SK-N-SH (cell line): Measurements from ENCODE around the gene INO80. TPM values are rescaled to one million over a fixed set of nuclear protein-coding genes. Genes with fewer than 3 reads are reported as not detected.

Experiments used
- CTCF ChIA-PET: fragments of 300-600, 350-600 bp; formaldehyde crosslinking; extraction: SDS; loops from one replicate; lab custom pipeline; 2021; lab: Yijun Ruan, JAX
- POLR2A ChIA-PET: fragments of 350-600 bp; sonication (Branson Sonifier 250); formaldehyde crosslinking; extraction: SDS; loops from one replicate; lab custom pipeline; 2020; ENCODE audit warnings: antibody characterized with exemption, inconsistent platforms; lab: Yijun Ruan, JAX
- DNase-seq: peaks from one replicate; pipeline ENCODE4 v3.0.0; 2012
- H2AFZ ChIP-seq: fragments of 200-600 bp; sonication (generic); 2 replicates; pipeline ENCODE4 v1.8.1; 2016; ENCODE audit warnings: antibody characterized with exemption, mild to moderate bottlenecking, low read depth
- H3F3A ChIP-seq: fragments of 200-600 bp; sonication (generic); replicated peaks from 2 replicates; pipeline ENCODE3; 2016; ENCODE audit warnings: antibody characterized with exemption, mild to moderate bottlenecking; ENCODE audit not compliant: insufficient read depth
- H3K27ac ChIP-seq, 2 experiments: fragments of 200-500 bp in 1 of 2; fragments of 200-600 bp in 1 of 2; sonication (Bioruptor generic) in 1 of 2; sonication (generic), shearing (Covaris generic) in 1 of 2; 2 replicates each; pipeline versions ENCODE4 v1.5.1 to v1.6.1; 2014 to 2016; ENCODE audit warnings: low read depth in 2 of 2, inconsistent platforms in 1 of 2, low read length in 1 of 2, mild to moderate bottlenecking in 1 of 2, mixed read lengths in 1 of 2
- H3K27me3 ChIP-seq: fragments of 200-600 bp; sonication (generic), shearing (Covaris generic); 2 replicates; pipeline ENCODE4 v1.6.1; 2016; ENCODE audit warnings: mixed run types; ENCODE audit not compliant: insufficient read depth
- H3K36me3 ChIP-seq, 2 experiments: fragments of 200-500 bp in 1 of 2; fragments of 200-600 bp in 1 of 2; sonication (Bioruptor generic) in 1 of 2; sonication (generic) in 1 of 2; replicated peaks in 1 of 2; 2 replicates each; pipeline versions ENCODE3 to v1.5.1; 2014 to 2016; ENCODE audit warnings: low read length in 1 of 2, mild to moderate bottlenecking in 1 of 2; ENCODE audit not compliant: insufficient read depth in 2 of 2, control insufficient read depth in 1 of 2
- H3K4me1 ChIP-seq, 2 experiments: fragments of 200-500 bp in 1 of 2; fragments of 200-600 bp in 1 of 2; sonication (Bioruptor generic) in 1 of 2; sonication (generic), shearing (Covaris generic) in 1 of 2; 2 replicates each; pipeline versions ENCODE4 v1.5.1 to v1.6.1; 2014 to 2016; ENCODE audit warnings: low read depth in 1 of 2, low read length in 1 of 2, mixed run types in 1 of 2; ENCODE audit not compliant: insufficient read depth in 2 of 2, control insufficient read depth in 1 of 2
- H3K4me2 ChIP-seq: fragments of 200-600 bp; sonication (generic), shearing (Covaris generic); 2 replicates; pipeline ENCODE4 v1.6.1; 2017; ENCODE audit warnings: mixed run types
- H3K4me3 ChIP-seq, 2 experiments: fragments of 200-500 bp in 1 of 2; fragments of 200-600 bp in 1 of 2; sonication (Bioruptor generic) in 1 of 2; sonication (generic), shearing (Covaris generic) in 1 of 2; 2 replicates each; pipeline versions ENCODE4 v1.5.1 to v1.8.1; 2014 to 2016; ENCODE audit warnings: low read depth in 2 of 2, inconsistent platforms in 1 of 2, low read length in 1 of 2, mild to moderate bottlenecking in 1 of 2, mixed read lengths in 1 of 2, moderate library complexity in 1 of 2
- H3K79me2 ChIP-seq: fragments of 200-600 bp; sonication (generic); 2 replicates; pipeline ENCODE4 v1.8.1; 2017; ENCODE audit warnings: mild to moderate bottlenecking; ENCODE audit not compliant: insufficient read depth
- H3K9ac ChIP-seq: fragments of 200-600 bp; sonication (generic); 2 replicates; pipeline ENCODE4 v1.6.1; 2017; ENCODE audit warnings: mixed run types
- H3K9me2 ChIP-seq: fragments of 200-600 bp; sonication (generic); 2 replicates; pipeline ENCODE4 v1.6.1; 2017; ENCODE audit warnings: mixed run types
- H3K9me3 ChIP-seq: fragments of 200-600 bp; sonication (generic); 2 replicates; pipeline ENCODE4 v1.6.1; 2017; ENCODE audit warnings: mixed run types, mild to moderate bottlenecking, moderate library complexity
- H4K20me1 ChIP-seq: fragments of 200-600 bp; sonication (generic); 2 replicates; pipeline ENCODE4 v1.6.1; 2017; ENCODE audit warnings: mild to moderate bottlenecking, mixed run types; ENCODE audit not compliant: insufficient read depth
- EZH2phosphoT487 ChIP-seq: fragments of 200-600 bp; sonication (generic); IDR thresholded peaks from 2 replicates; pipeline ENCODE4 v1.6.1; 2017; ENCODE audit warnings: low read depth, mixed run types, mild to moderate bottlenecking, antibody characterized with exemption, moderate library complexity, borderline replicate concordance
- JUND ChIP-seq: IDR thresholded peaks from 2 replicates; pipeline ENCODE4 v1.4.0; 2012
- NFIC ChIP-seq: IDR thresholded peaks from 2 replicates; pipeline ENCODE4 v1.4.0; 2012; ENCODE audit warnings: borderline replicate concordance
- RAD21 ChIP-seq: IDR thresholded peaks from 2 replicates; pipeline ENCODE4 v1.6.1; 2012; ENCODE audit warnings: mild to moderate bottlenecking, low read length
- RFX5 ChIP-seq: IDR thresholded peaks from 2 replicates; pipeline ENCODE4 v1.6.1; 2012; ENCODE audit warnings: mild to moderate bottlenecking, improper control_type of control experiment, low read length
- SIN3A ChIP-seq: IDR thresholded peaks from 2 replicates; pipeline ENCODE4 v1.6.1; 2012; ENCODE audit warnings: low read depth, mild to moderate bottlenecking, low read length, moderate library complexity, borderline replicate concordance
- SMC3 ChIP-seq: IDR thresholded peaks from 2 replicates; pipeline ENCODE4 v1.6.1; 2012; ENCODE audit warnings: low read depth, low read length, improper control_type of control experiment
- YY1 ChIP-seq: IDR thresholded peaks from 2 replicates; pipeline ENCODE4 v1.4.0; 2012; ENCODE audit warnings: low read depth, mild to moderate bottlenecking
- WGBS: methylation state at CpG from one replicate; pipeline ENCODE4 v1.1.6; 2017; ENCODE audit warnings: low lambda C conversion rate; 5-methylcytosine and 5-hydroxymethylcytosine counted together
- polyA plus RNA-seq, 3 experiments: library from polyadenylated mRNA; depleted of rRNA; stranded (reverse); fragments of >200 nt; gene quantifications; 2 replicates each; pipeline ENCODE4 v1.2.3, GENCODE V29; 2012
- TF ChIP-seq, protein P1 (sequence below): IDR thresholded peaks from 2 replicates; pipeline ENCODE4; 2012
- TF ChIP-seq, protein P2 (sequence below): fragments of 150-350 bp; IDR thresholded peaks from 2 replicates; pipeline ENCODE4 v1.6.1; 2016; ENCODE audit warnings: mild to moderate bottlenecking, low read depth, low read length
- TF ChIP-seq, protein P3 (sequence below): IDR thresholded peaks from 2 replicates; pipeline ENCODE4 v1.4.0; 2012; ENCODE audit warnings: low read depth, borderline replicate concordance

Gene INO80
- polyA plus RNA-seq, 1 of the 3 experiments (the other 2 are of a cell fraction): 4.6 TPM

DNA sequence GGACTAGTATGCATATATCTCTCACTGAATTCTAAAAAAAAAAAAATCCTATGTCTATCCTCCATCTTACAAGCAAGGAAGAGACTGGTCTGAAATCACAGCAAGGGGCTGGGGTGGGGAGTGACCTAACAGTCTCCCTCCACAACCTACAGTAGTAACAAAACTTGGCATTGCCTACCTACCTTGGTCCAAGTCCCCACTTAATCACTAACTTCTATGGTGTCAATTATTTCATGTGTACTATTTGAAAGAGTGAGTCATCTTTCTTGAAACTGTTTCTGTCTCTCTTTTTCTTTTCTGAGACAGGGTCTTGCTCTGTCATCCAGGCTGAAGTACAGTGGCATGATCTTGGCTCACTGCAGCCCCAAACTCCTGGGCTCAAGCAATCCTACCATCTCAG is 126.0 kb downstream of the INO80 start (continued):
- no peak for TF ChIP-seq EZH2phosphoT487

DNA sequence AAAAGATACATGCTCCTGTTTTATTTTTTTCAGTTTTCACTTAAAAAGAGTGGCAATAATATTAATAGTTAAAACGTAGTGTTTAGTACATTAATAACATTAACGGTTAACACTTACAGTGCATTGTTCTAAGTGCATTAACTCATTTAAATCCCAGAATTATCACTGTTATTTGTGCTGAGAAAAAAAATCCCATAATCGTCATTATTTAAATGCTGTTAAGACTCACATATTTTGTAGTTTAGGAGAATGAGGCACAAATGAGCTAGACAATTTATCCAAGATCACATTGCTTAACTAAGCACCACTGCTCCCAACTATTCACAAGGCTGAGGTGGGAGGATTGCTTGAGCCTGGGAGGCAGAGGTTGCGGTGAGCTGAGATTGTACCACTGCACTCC is 127.9 kb downstream of the INO80 start:
- H3K4me1 ChIP-seq: peaks cover 0 to 40% of the 10 kb centered on the region in 2 experiments; a peak in 2 of 4 replicates
- H3K9me3 ChIP-seq: no peaks in the 10 kb centered on the region
- no peak for DNase-seq
- TF ChIP-seq JUND: no peak
- TF ChIP-seq, protein P1, sequence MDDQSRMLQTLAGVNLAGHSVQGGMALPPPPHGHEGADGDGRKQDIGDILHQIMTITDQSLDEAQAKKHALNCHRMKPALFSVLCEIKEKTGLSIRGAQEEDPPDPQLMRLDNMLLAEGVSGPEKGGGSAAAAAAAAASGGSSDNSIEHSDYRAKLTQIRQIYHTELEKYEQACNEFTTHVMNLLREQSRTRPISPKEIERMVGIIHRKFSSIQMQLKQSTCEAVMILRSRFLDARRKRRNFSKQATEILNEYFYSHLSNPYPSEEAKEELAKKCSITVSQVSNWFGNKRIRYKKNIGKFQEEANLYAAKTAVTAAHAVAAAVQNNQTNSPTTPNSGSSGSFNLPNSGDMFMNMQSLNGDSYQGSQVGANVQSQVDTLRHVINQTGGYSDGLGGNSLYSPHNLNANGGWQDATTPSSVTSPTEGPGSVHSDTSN: no peak
- TF ChIP-seq SMC3: no peak
- no peak for TF ChIP-seq SIN3A
- TF ChIP-seq YY1: no peak
- TF ChIP-seq, protein P2, sequence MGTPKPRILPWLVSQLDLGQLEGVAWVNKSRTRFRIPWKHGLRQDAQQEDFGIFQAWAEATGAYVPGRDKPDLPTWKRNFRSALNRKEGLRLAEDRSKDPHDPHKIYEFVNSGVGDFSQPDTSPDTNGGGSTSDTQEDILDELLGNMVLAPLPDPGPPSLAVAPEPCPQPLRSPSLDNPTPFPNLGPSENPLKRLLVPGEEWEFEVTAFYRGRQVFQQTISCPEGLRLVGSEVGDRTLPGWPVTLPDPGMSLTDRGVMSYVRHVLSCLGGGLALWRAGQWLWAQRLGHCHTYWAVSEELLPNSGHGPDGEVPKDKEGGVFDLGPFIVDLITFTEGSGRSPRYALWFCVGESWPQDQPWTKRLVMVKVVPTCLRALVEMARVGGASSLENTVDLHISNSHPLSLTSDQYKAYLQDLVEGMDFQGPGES: no peak
- no peak for TF ChIP-seq RFX5
- H3K27me3 ChIP-seq: no peaks in the 10 kb centered on the region
- ChIA-PET CTCF (interaction anchor here (0.9 to 2.1 kb wide), 4 partner anchors 23 to 197 kb away, joined by 3 to 6 read pairs (median 4); no protein-coding TSS in a partner anchor), POLR2A (no interaction called here)
- H3K36me3 ChIP-seq: peaks cover 36 to 46% of the 10 kb centered on the region in 2 experiments
- no peak overlapping the region for H3K27ac ChIP-seq
- no peak overlapping the region for H3K4me3 ChIP-seq
- H3K9ac ChIP-seq: no peak overlapping the region
- H3K9me2 ChIP-seq: no peaks in the 10 kb centered on the region
- H3K79me2 ChIP-seq: no peaks in the 10 kb centered on the region
- no peak overlapping the region for H3K4me2 ChIP-seq
- WGBS: 96% methylated on average over 4 of the region's 4 CpGs
- peaks cover 38% of the 10 kb centered on the region for H3F3A ChIP-seq
- no peaks in the 10 kb centered on the region for H4K20me1 ChIP-seq
- H2AFZ ChIP-seq: no peak overlapping the region

DNA sequence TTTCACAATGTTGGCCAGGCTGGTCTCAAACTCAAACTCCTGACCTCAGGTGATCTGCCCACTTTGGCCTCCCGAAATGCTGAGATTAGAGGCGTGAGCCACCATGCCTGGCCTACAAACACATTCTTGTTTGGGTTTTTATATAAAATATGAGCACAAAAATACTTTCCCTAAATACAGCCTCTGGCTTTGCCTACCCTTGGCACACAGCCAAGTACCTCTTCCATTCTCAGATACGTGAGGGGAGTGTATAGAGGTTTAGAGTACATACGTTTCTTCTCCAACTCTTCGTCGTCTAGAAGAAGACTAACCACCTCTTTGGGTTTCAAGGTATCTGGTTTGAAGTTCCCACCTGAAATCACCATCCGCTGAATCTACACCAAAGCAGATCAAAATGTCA is 129.3 kb downstream of the INO80 start:
- ChIA-PET POLR2A (no interaction called here), CTCF (no interaction called here)
- no peaks in the 10 kb centered on the region for H3K9me3 ChIP-seq
- H3K36me3 ChIP-seq: peaks cover 46 to 48% of the 10 kb centered on the region in 2 experiments
- no peak overlapping the region for H3K4me3 ChIP-seq
- no peak overlapping the region for H2AFZ ChIP-seq
- no peak overlapping the region for H3K4me2 ChIP-seq
- peaks cover 51% of the 10 kb centered on the region for H3F3A ChIP-seq
- peak overlapping the region in 1 of 2 experiments; percentile 91; a peak in 1 of 4 replicates for H3K27ac ChIP-seq
- H3K79me2 ChIP-seq: no peaks in the 10 kb centered on the region
- H3K9me2 ChIP-seq: no peaks in the 10 kb centered on the region
- no peaks in the 10 kb centered on the region for H4K20me1 ChIP-seq
- DNase-seq: no peak
- peaks cover 0 to 38% of the 10 kb centered on the region in 2 experiments; a peak in 2 of 4 replicates for H3K4me1 ChIP-seq
- no peak overlapping the region for H3K9ac ChIP-seq
- 93% methylated on average over 7 of the region's 7 CpGs for WGBS
- H3K27me3 ChIP-seq: no peaks in the 10 kb centered on the region
- TF ChIP-seq, protein P3, sequence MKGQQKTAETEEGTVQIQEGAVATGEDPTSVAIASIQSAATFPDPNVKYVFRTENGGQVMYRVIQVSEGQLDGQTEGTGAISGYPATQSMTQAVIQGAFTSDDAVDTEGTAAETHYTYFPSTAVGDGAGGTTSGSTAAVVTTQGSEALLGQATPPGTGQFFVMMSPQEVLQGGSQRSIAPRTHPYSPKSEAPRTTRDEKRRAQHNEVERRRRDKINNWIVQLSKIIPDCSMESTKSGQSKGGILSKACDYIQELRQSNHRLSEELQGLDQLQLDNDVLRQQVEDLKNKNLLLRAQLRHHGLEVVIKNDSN: no peak
- TF ChIP-seq RAD21 (no peak), SMC3 (no peak), NFIC (peak; percentile 40; the same call in 1 of the 2 replicates)
